GM12873 (cell line): ENCODE measurements around the gene SVOP.

ENCODE experiments used
- CTCF ChIP-seq: IDR thresholded peaks from 2 replicates; pipeline ENCODE4 v1.5.1; 2012; ENCODE audit warnings: low read depth, mild to moderate bottlenecking, moderate library complexity, low read length, control low read depth; ENCODE audit not compliant: insufficient read depth; ENCODE audit errors: missing control alignments

SVOP gene

GRCh38 chr12:108859923-108860291, 161.0 kb downstream of the SVOP start:
- no peak for TF ChIP-seq CTCF

- TF ChIP-seq CTCF, result no peak
Measured at GRCh38 chr12:108858311-108859074, 162.4 kb downstream of the SVOP start.
